GM23248 (cell line): ENCODE data around the gene CUEDC2.

Experiments
- EZH2 ChIP-seq: fragments of 200-600 bp; sonication (generic); IDR thresholded peaks from 2 replicates; pipeline ENCODE4 v1.6.1; 2018; ENCODE audit warnings: antibody characterized with exemption, mild to moderate bottlenecking; ENCODE audit not compliant: insufficient read depth, poor library complexity, severe bottlenecking
- EZH2phosphoT487 ChIP-seq: fragments of 200-600 bp; sonication (generic); IDR thresholded peaks from 2 replicates; pipeline ENCODE4 v1.6.1; 2018; ENCODE audit warnings: antibody characterized with exemption, moderate library complexity, mild to moderate bottlenecking, low read depth; ENCODE audit not compliant: insufficient read depth

- TF ChIP-seq EZH2, result no peak
- no peak for TF ChIP-seq EZH2phosphoT487
These were observed 20.4 kb upstream of the CUEDC2 start for GRCh38 chr10:102452672-102453340.
